ENCODE data around the gene STPG3.
A peak's percentile ranks its signal among the peaks of the same experiment; 100 is the strongest.

- TF ChIP-seq CTCF (IDR thresholded peaks at IDR 0.05) (peak; percentile 80 to 96 (median 92)), POLR2A (IDR thresholded peaks at IDR 0.05) (no peak)
These were observed 23.8 kb upstream of the STPG3 start, which contains the start of gene RNF224 for GRCh38 chr9:137227054-137227852.
